ENCODE measurements around the gene SPATC1L.
A peak's percentile ranks its signal among the peaks of the same experiment; 100 is the strongest.

Gene SPATC1L

GRCh38 chr21:46195595-46196195, 11.4 kb upstream of the SPATC1L start (continued):
- TF ChIP-seq, protein P1, sequence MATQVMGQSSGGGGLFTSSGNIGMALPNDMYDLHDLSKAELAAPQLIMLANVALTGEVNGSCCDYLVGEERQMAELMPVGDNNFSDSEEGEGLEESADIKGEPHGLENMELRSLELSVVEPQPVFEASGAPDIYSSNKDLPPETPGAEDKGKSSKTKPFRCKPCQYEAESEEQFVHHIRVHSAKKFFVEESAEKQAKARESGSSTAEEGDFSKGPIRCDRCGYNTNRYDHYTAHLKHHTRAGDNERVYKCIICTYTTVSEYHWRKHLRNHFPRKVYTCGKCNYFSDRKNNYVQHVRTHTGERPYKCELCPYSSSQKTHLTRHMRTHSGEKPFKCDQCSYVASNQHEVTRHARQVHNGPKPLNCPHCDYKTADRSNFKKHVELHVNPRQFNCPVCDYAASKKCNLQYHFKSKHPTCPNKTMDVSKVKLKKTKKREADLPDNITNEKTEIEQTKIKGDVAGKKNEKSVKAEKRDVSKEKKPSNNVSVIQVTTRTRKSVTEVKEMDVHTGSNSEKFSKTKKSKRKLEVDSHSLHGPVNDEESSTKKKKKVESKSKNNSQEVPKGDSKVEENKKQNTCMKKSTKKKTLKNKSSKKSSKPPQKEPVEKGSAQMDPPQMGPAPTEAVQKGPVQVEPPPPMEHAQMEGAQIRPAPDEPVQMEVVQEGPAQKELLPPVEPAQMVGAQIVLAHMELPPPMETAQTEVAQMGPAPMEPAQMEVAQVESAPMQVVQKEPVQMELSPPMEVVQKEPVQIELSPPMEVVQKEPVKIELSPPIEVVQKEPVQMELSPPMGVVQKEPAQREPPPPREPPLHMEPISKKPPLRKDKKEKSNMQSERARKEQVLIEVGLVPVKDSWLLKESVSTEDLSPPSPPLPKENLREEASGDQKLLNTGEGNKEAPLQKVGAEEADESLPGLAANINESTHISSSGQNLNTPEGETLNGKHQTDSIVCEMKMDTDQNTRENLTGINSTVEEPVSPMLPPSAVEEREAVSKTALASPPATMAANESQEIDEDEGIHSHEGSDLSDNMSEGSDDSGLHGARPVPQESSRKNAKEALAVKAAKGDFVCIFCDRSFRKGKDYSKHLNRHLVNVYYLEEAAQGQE (tag by site-specific recombination; IDR thresholded peaks at IDR 0.05): no peak
- TF ChIP-seq ZNF211 (tag by site-specific recombination; IDR thresholded peaks at IDR 0.05; ENCODE audit: low read depth) (no peak), ZBTB6 (tag by site-specific recombination; IDR thresholded peaks at IDR 0.05) (no peak), ZNF174 (tag by site-specific recombination; IDR thresholded peaks at IDR 0.05) (no peak), ZNF239 (tag by site-specific recombination; IDR thresholded peaks at IDR 0.05) (no peak), ZNF335 (tag by site-specific recombination; conservative IDR thresholded peaks at IDR 0.05) (no peak), MYNN (tag by site-specific recombination; IDR thresholded peaks at IDR 0.05; ENCODE audit: borderline replicate concordance) (no peak), ZNF140 (tag by site-specific recombination; IDR thresholded peaks at IDR 0.05) (no peak), ZNF510 (tag by site-specific recombination; IDR thresholded peaks at IDR 0.05; ENCODE audit: insufficient replicate concordance) (no peak), GLIS2 (tag by site-specific recombination; IDR thresholded peaks at IDR 0.05) (no peak), KLF9 (tag by site-specific recombination; IDR thresholded peaks at IDR 0.05; ENCODE audit: low read depth) (no peak)

DNA sequence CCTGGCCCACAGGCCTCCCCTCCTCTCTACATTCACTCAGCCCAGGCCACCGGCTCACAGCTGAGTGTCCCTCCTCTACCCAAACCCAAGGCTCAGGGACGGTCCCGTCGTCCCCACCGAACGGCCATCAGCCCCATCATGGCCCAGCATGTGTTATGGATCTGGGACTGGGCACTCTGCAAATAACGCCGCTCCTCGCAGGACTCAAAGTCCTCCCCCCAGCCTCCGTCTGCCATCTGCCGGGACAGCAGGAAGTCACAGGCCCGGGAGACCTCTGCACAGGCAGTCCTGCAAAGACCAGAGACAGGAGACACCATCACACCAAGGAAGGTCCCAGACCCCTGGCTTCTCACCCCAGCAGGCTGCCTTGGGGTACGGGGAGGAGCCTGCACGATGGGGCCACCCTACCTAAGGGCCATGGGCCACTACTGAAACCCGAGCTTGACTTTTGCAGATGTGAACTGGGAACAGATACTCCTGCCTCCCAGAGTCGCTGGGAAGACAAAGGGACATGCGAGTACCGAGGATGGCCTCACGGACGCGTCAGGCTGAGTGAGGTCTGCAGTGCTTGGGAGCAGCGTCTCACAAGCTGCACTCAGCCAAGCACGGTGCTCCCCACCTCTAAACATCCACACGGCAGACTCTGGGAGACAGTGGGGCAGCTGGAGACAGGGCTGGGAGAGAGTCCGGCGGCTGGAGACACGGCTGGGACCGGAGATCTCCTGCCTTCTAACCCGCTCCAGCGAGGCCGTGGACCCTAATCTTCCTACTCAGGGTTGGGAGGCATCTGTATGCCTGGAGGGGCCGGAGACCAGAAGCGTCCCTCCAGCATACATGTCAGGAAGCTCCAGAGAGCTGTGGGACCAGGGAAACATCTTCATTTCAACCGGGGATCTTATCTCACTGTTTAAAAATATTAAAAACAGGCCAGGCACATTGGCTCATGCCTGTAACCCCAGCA, 10.4 kb upstream of the SPATC1L start:
- Histone ChIP-seq H3K27ac (ENCODE audit: extremely low read depth, low read depth, low read length) (no peak overlapping the region), H3K9me3 (ENCODE audit: control insufficient read depth, insufficient read depth, low read depth, low read length) (no peaks in the 10 kb centered on the region), H3K4me1 (ENCODE audit: control insufficient read depth, insufficient read depth, low read length) (no peaks in the 10 kb centered on the region), H3K36me3 (ENCODE audit: control insufficient read depth in 2 of 2, insufficient read depth in 1 of 2, low read length in 2 of 2) (peaks cover 15 to 58% of the 10 kb centered on the region in 2 experiments; a peak in 2 of 3 replicates), H3K4me3 (ENCODE audit: low read depth, low read length) (no peak overlapping the region)
- ChIA-PET POLR2A (no interaction called here), CTCF (interaction anchor here (0.7 kb wide), 1 partner anchor 51 kb away, joined by 4 read pairs; no protein-coding TSS in a partner anchor)
- no peak for TF ChIP-seq KLF1 (tag by site-specific recombination; IDR thresholded peaks at IDR 0.05)
- 0 out of 2 replicates have a peak, but pooled peaks have one; percentile 34 for TF ChIP-seq ZNF600 (tag by site-specific recombination; IDR thresholded peaks at IDR 0.05)

- ChIA-PET CTCF (interaction anchor here (0.7 kb wide), 1 partner anchor 50 kb away, joined by 4 read pairs; no protein-coding TSS in a partner anchor), POLR2A (no interaction called here)
- no peaks in the 10 kb centered on the region for H3K9me3 ChIP-seq (ENCODE audit: control insufficient read depth, insufficient read depth, low read depth, low read length)
- peaks cover 3% of the 10 kb centered on the region for H3K4me1 ChIP-seq (ENCODE audit: control insufficient read depth, insufficient read depth, low read length)
- H3K4me3 ChIP-seq (ENCODE audit: low read depth, low read length): no peak overlapping the region
- no peak for TF ChIP-seq ZNF548 (tag by site-specific recombination; IDR thresholded peaks at IDR 0.05)
- TF ChIP-seq EGR2 (tag by site-specific recombination; IDR thresholded peaks at IDR 0.05; ENCODE audit: low read depth): 0 out of 2 replicates have a peak, but pooled peaks have one; percentile 27
- peaks cover 15 to 52% of the 10 kb centered on the region in 2 experiments; a peak in 2 of 3 replicates for H3K36me3 ChIP-seq (ENCODE audit: control insufficient read depth in 2 of 2, insufficient read depth in 1 of 2, low read length in 2 of 2)
- H3K27ac ChIP-seq (ENCODE audit: extremely low read depth, low read depth, low read length): no peak overlapping the region
These were observed 9.6 kb upstream of the SPATC1L start for GRCh38 chr21:46193829-46194373.

All from HEK293 (cell line).